CD8-positive, alpha-beta memory T cell (primary cell): ENCODE results near the gene MYO18A. TPM values are rescaled to one million over a fixed set of nuclear protein-coding genes. Genes with fewer than 3 reads are reported as not detected.
A peak's percentile ranks its signal among the peaks of the same experiment; 100 is the strongest.

Experiments
- CTCF ChIA-PET: fragments of 350-600 bp; sonication (Branson Sonifier 250); formaldehyde crosslinking; loops from one replicate; lab custom pipeline; 2021; ENCODE audit warnings: antibody characterized with exemption; lab: Charles Lee
- POLR2A ChIA-PET: fragments of 350-600 bp; sonication (Branson Sonifier 250); formaldehyde crosslinking; loops from one replicate; lab custom pipeline; 2021; ENCODE audit warnings: antibody characterized with exemption; lab: Charles Lee
- DNase-seq, 5 donors: peaks; one replicate each; pipeline versions ENCODE4 v3.0.0 to v3.0.0-alpha.2; 2020 to 2022; ENCODE audit warnings: mixed read lengths in 1 of 5
- H3K27ac ChIP-seq: one replicate; pipeline ENCODE4 v1.7.0; 2013; ENCODE audit warnings: low read depth, mild to moderate bottlenecking, low read length, moderate library complexity
- H3K27me3 ChIP-seq: 2 replicates; pipeline ENCODE4 v1.7.0; 2013; ENCODE audit warnings: low read length, mild to moderate bottlenecking; ENCODE audit not compliant: insufficient read depth, poor library complexity, severe bottlenecking
- H3K36me3 ChIP-seq: 2 replicates; pipeline ENCODE4 v1.7.0; 2013; ENCODE audit warnings: mild to moderate bottlenecking, low read length, moderate library complexity; ENCODE audit not compliant: insufficient read depth
- H3K4me1 ChIP-seq: 2 replicates; pipeline ENCODE4 v1.7.0; 2013; ENCODE audit warnings: mild to moderate bottlenecking, low read length, moderate library complexity; ENCODE audit not compliant: insufficient read depth
- H3K4me3 ChIP-seq: 2 replicates; pipeline ENCODE4 v1.7.0; 2013; ENCODE audit warnings: mild to moderate bottlenecking, low read length
- H3K9me3 ChIP-seq: 2 replicates; pipeline ENCODE4 v1.7.0; 2013; ENCODE audit warnings: mild to moderate bottlenecking, low read length
- H3K27ac Mint-ChIP-seq, 8 donors: one replicate each; pipeline ENCODE4 v1.8.0; 2020 to 2021; ENCODE audit warnings: mixed read lengths in 8 of 8, mild to moderate bottlenecking in 6 of 8, inconsistent platforms in 3 of 8, moderate library complexity in 3 of 8
- H3K27me3 Mint-ChIP-seq, 2 donors: one replicate each; pipeline ENCODE4 v1.8.0; 2020 to 2021; ENCODE audit warnings: mixed read lengths in 2 of 2, mild to moderate bottlenecking in 1 of 2, moderate library complexity in 1 of 2
- H3K36me3 Mint-ChIP-seq, 3 donors: one replicate each; pipeline ENCODE4 v1.8.0; 2020 to 2021; ENCODE audit warnings: mixed read lengths in 3 of 3, inconsistent platforms in 1 of 3, mild to moderate bottlenecking in 1 of 3
- H3K4me1 Mint-ChIP-seq, 3 donors: one replicate each; pipeline ENCODE4 v1.8.0; 2020 to 2021; ENCODE audit warnings: mixed read lengths in 3 of 3, inconsistent platforms in 1 of 3, mild to moderate bottlenecking in 1 of 3
- H3K4me3 Mint-ChIP-seq, 7 donors: one replicate each; pipeline ENCODE4 v1.8.0; 2020 to 2021; ENCODE audit warnings: mixed read lengths in 7 of 7, mild to moderate bottlenecking in 6 of 7, moderate library complexity in 4 of 7, inconsistent platforms in 2 of 7
- H3K9me3 Mint-ChIP-seq, 5 donors: one replicate each; pipeline ENCODE4 v1.8.0; 2020 to 2022; ENCODE audit warnings: mixed read lengths in 5 of 5, mild to moderate bottlenecking in 3 of 5, moderate library complexity in 2 of 5, inconsistent platforms in 1 of 5
- polyA plus RNA-seq: library from polyadenylated mRNA; unstranded; fragments of 300-500 nt; fragmentation: Illumina TruSeq; gene quantifications from one replicate; pipeline ENCODE4 v1.2.3, GENCODE V29; 2021
- total RNA-seq, 2 experiments: library from RNA; stranded (reverse); gene quantifications; one replicate each; pipeline ENCODE4 v1.2.3, GENCODE V29; 2021

Gene MYO18A
- total and polyA plus RNA-seq, 3 experiments from 2014 or later = 34.0 to 39.7 (median 39.7) TPM

DNA sequence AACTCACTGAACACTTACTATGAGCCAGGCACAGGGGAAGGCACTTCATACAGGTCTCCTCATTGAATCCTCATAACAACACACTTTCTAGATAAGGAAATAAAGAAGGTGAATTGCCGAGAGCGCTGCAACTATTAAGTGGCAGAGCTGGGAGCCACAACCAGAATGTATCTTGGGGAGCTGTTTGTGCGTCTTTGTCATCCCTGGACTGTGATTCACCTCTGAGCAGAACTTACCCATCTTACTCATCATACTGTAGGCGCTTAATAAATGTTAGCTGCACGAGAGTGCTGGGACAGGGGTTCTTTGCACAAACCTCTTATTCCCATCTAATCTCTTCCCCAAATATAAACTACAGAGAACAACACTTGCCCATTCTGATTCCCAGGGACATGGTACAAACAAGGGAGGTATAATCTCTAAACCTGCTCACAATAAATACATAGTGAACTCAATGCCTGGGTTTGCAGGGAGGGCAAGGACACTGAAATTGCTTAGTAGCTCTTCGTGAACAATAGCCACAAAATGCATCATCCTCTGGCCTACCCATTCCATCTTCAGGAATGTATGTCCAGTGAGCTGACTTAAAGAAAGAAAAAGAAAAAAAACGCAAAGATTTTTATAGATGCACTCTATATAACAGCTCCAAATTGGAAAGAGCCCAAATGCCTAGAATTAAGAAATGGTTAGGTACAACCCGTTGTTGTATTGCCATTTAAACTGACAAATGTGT, 43.0 kb downstream of the MYO18A start:
- Mint-ChIP-seq H3K27me3 (no peaks in the 10 kb centered on the region), H3K36me3 (peaks cover 0 to 33% (median 2%) of the 10 kb centered on the region in 3 donors), H3K4me1 (peaks cover 52 to 82% (median 67%) of the 10 kb centered on the region in 3 donors), H3K27ac (peak overlapping the region; percentile 70 to 99 (median 98)), H3K4me3 (peak overlapping the region in 6 of 7 donors; percentile 87 to 97 (median 94)), H3K9me3 (no peaks in the 10 kb centered on the region)
- DNase-seq = no peak
- ChIA-PET POLR2A (interaction anchor here (1.0 to 3.5 kb wide), 2 partner anchors 11 to 13 kb away, joined by 5 to 20 read pairs; no protein-coding TSS in a partner anchor), CTCF (interaction anchor here (0.6 to 4.9 kb wide), 11 partner anchors 8 to 453 kb away, joined by 3 to 44 read pairs (median 4); partner anchors contain the start of gene MYO18A)
- H3K27ac ChIP-seq = no peak overlapping the region
- peaks cover 16% of the 10 kb centered on the region for H3K36me3 ChIP-seq
- H3K27me3 ChIP-seq = no peaks in the 10 kb centered on the region
- H3K9me3 ChIP-seq = no peaks in the 10 kb centered on the region
- no peak overlapping the region for H3K4me3 ChIP-seq
- H3K4me1 ChIP-seq = peaks cover 49% of the 10 kb centered on the region

- no peak overlapping the region for H3K4me3 Mint-ChIP-seq
- DNase-seq = no peak
- H3K27ac Mint-ChIP-seq = peak overlapping the region in 6 of 8 donors; percentile 12 to 99 (median 57)
- H3K27me3 Mint-ChIP-seq = no peaks in the 10 kb centered on the region
- H3K4me1 ChIP-seq = peaks cover 46% of the 10 kb centered on the region
- H3K9me3 ChIP-seq = no peaks in the 10 kb centered on the region
- H3K36me3 Mint-ChIP-seq = peaks cover 0 to 44% (median 2%) of the 10 kb centered on the region in 3 donors
- H3K27ac ChIP-seq = no peak overlapping the region
- peaks cover 16% of the 10 kb centered on the region for H3K36me3 ChIP-seq
- H3K9me3 Mint-ChIP-seq = no peaks in the 10 kb centered on the region
- no peaks in the 10 kb centered on the region for H3K27me3 ChIP-seq
- ChIA-PET CTCF (interaction anchor here (4.1 to 8.9 kb wide), 2 partner anchors 11 to 18 kb away, joined by 25 to 60 read pairs; no protein-coding TSS in a partner anchor), POLR2A (no interaction called here)
- no peak overlapping the region for H3K4me3 ChIP-seq
- H3K4me1 Mint-ChIP-seq = peaks cover 51 to 85% (median 66%) of the 10 kb centered on the region in 3 donors
These were observed 44.7 kb downstream of the MYO18A start for GRCh38 chr17:29135464-29135863.

DNA sequence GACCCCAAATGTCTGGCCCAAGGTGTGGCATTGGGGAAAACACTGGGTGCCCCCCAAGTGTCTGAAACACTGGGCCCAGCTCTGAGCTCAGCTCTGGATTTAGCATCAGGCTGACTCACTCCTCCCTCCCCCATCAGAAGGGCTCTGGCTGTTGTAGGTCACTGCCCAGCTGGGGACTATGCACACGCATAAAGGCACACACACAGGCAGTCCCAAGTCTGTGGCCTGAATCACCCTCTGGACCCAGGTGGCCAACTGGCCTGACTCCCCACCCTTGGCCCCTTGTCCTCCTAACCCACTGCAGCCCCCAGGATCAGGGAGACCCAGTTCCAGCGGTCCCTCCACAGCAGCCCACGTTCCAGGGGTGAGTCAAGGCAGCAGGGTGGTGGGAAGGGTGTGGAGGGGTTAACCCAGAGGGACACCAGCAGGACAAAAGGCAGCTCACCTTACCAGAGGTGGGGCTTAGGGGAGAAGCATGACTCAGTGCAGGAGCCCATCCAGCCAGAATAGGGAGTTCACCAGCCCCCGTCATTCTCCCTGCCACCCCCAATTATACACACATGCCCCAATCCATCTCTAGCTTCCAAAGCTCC, 47.0 kb downstream of the MYO18A start:
- Mint-ChIP-seq H3K36me3 (peaks cover 0 to 57% (median 2%) of the 10 kb centered on the region in 3 donors), H3K9me3 (no peaks in the 10 kb centered on the region), H3K4me3 (no peak overlapping the region), H3K4me1 (peaks cover 39 to 71% (median 50%) of the 10 kb centered on the region in 3 donors), H3K27me3 (no peaks in the 10 kb centered on the region), H3K27ac (peak overlapping the region in 3 of 8 donors; percentile 27 to 68 (median 66))
- no peak for DNase-seq
- Histone ChIP-seq H3K4me3 (no peak overlapping the region), H3K9me3 (no peaks in the 10 kb centered on the region), H3K27ac (no peak overlapping the region), H3K36me3 (peaks cover 16% of the 10 kb centered on the region), H3K4me1 (peaks cover 30% of the 10 kb centered on the region), H3K27me3 (no peaks in the 10 kb centered on the region)
- POLR2A ChIA-PET = interaction anchor here (1.0 kb wide), 1 partner anchor 158 kb away, joined by 3 read pairs; no protein-coding TSS in a partner anchor
- CTCF ChIA-PET = interaction anchor here (1.2 to 8.9 kb wide), 7 partner anchors 9 to 53 kb away, joined by 3 to 60 read pairs (median 9); partner anchors contain the start of gene MYO18A

GRCh38 chr17:29131814-29132682, 48.1 kb downstream of the MYO18A start:
- Mint-ChIP-seq H3K4me3 (no peak overlapping the region), H3K27me3 (no peaks in the 10 kb centered on the region), H3K27ac (peak overlapping the region in 7 of 8 donors; percentile 11 to 78 (median 64)), H3K36me3 (peaks cover 0 to 57% (median 2%) of the 10 kb centered on the region in 3 donors), H3K4me1 (peaks cover 28 to 59% (median 38%) of the 10 kb centered on the region in 3 donors), H3K9me3 (no peaks in the 10 kb centered on the region)
- Histone ChIP-seq H3K9me3 (no peaks in the 10 kb centered on the region), H3K4me3 (no peak overlapping the region), H3K27ac (peak overlapping the region; percentile 6), H3K4me1 (peaks cover 18% of the 10 kb centered on the region), H3K27me3 (no peaks in the 10 kb centered on the region), H3K36me3 (peaks cover 14% of the 10 kb centered on the region)
- no peak for DNase-seq
- ChIA-PET CTCF (interaction anchor here (1.2 to 8.9 kb wide), 7 partner anchors 8 to 88 kb away, joined by 3 to 60 read pairs (median 9); partner anchors contain the start of gene MYO18A), POLR2A (interaction anchor here (1.0 kb wide), 1 partner anchor 159 kb away, joined by 3 read pairs; no protein-coding TSS in a partner anchor)

- Histone ChIP-seq H3K4me1 (peaks cover 10% of the 10 kb centered on the region), H3K27ac (no peak overlapping the region), H3K4me3 (no peak overlapping the region), H3K27me3 (no peaks in the 10 kb centered on the region), H3K36me3 (no peaks in the 10 kb centered on the region), H3K9me3 (no peaks in the 10 kb centered on the region)
- Mint-ChIP-seq H3K36me3 (peaks cover 0 to 49% (median 0%) of the 10 kb centered on the region in 3 donors), H3K9me3 (no peaks in the 10 kb centered on the region), H3K27me3 (no peaks in the 10 kb centered on the region), H3K4me3 (no peak overlapping the region), H3K27ac (peak overlapping the region in 2 of 8 donors; percentile 17 to 50), H3K4me1 (peaks cover 19 to 44% (median 29%) of the 10 kb centered on the region in 3 donors)
- POLR2A ChIA-PET = no interaction called here
- DNase-seq = no peak
- CTCF ChIA-PET = interaction anchor here (6.8 to 8.9 kb wide), 2 partner anchors 12 to 19 kb away, joined by 28 to 60 read pairs; no protein-coding TSS in a partner anchor
These were observed 50.5 kb downstream of the MYO18A start for GRCh38 chr17:29129731-29130130.

GRCh38 chr17:29127840-29128239, 52.4 kb downstream of the MYO18A start:
- ChIA-PET POLR2A (interaction anchor here (1.5 kb wide), 1 partner anchor 12 kb away, joined by 6 read pairs; no protein-coding TSS in a partner anchor), CTCF (interaction anchor here (1.0 to 8.9 kb wide), 3 partner anchors 10 to 52 kb away, joined by 3 to 60 read pairs (median 28); partner anchors contain the start of gene MYO18A)
- Mint-ChIP-seq H3K9me3 (no peaks in the 10 kb centered on the region), H3K27me3 (no peaks in the 10 kb centered on the region), H3K4me1 (peaks cover 20 to 41% (median 24%) of the 10 kb centered on the region in 3 donors), H3K27ac (no peak overlapping the region), H3K36me3 (peaks cover 0 to 47% (median 0%) of the 10 kb centered on the region in 3 donors), H3K4me3 (no peak overlapping the region)
- Histone ChIP-seq H3K4me3 (no peak overlapping the region), H3K9me3 (no peaks in the 10 kb centered on the region), H3K27me3 (no peaks in the 10 kb centered on the region), H3K27ac (no peak overlapping the region), H3K36me3 (no peaks in the 10 kb centered on the region), H3K4me1 (peaks cover 10% of the 10 kb centered on the region)
- DNase-seq = no peak
